Upper lobe of left lung (tissue), 6 donors: ENCODE measurements around the gene CCDC192. TPM values are rescaled to one million over a fixed set of nuclear protein-coding genes. Genes with fewer than 3 reads are reported as not detected.

Experiments used
- ATAC-seq, 2 donors: fragments of 200-7000 bp; cut with Tn5 transposase; one replicate each; pipeline ENCODE4 v1.9.1; 2022; ENCODE audit warnings: mild to moderate bottlenecking in 2 of 2, moderate library complexity in 2 of 2; ENCODE audit not compliant: low FRiP score in 2 of 2
- DNase-seq, 2 donors: peaks; one replicate each; pipeline ENCODE4 v3.0.0-alpha.2; 2019 to 2020
- H3K27ac ChIP-seq, 4 donors: fragments of 200-600 bp; sonication (generic); one replicate each; pipeline ENCODE4 v1.5.1; 2016 to 2019
- H3K27me3 ChIP-seq, 4 donors: fragments of 200-600 bp; sonication (generic); one replicate each; pipeline ENCODE4 v1.5.1; 2017 to 2019
- H3K36me3 ChIP-seq, 4 donors: fragments of 200-600 bp; sonication (generic); one replicate each; pipeline ENCODE4 v1.5.1; 2016 to 2019
- H3K4me1 ChIP-seq, 4 donors: fragments of 200-600 bp; sonication (generic); one replicate each; pipeline ENCODE4 v1.5.1; 2018 to 2019
- H3K4me3 ChIP-seq, 4 donors: fragments of 200-600 bp; sonication (generic); one replicate each; pipeline ENCODE4 v1.5.1; 2017 to 2019; ENCODE audit warnings: mild to moderate bottlenecking in 2 of 4, moderate library complexity in 1 of 4
- H3K9me3 ChIP-seq, 4 donors: fragments of 200-600 bp; sonication (generic); one replicate each; pipeline ENCODE4 v1.5.1; 2018 to 2019
- CTCF ChIP-seq, 6 experiments: fragments of 450-650 bp in 4 of 6; fragments of 200-600 bp in 2 of 6; sonication (generic) in 2 of 6; IDR thresholded peaks; one replicate each; pipeline ENCODE4 v1.5.1; 2016 to 2019; ENCODE audit warnings: antibody characterized with exemption in 6 of 6
- EP300 ChIP-seq, 4 donors: sonication (generic); formaldehyde crosslinking; IDR thresholded peaks; one replicate each; pipeline ENCODE4 v1.5.1; 2017; ENCODE audit warnings: antibody characterized with exemption in 4 of 4, control low read depth in 2 of 4
- POLR2A ChIP-seq, 4 donors: fragments of 450-650 bp; IDR thresholded peaks; one replicate each; pipeline ENCODE4 v1.5.1; 2016 to 2017; ENCODE audit warnings: antibody characterized with exemption in 4 of 4, mild to moderate bottlenecking in 2 of 4
- POLR2AphosphoS5 ChIP-seq, 2 donors: sonication (generic); formaldehyde crosslinking; IDR thresholded peaks; one replicate each; pipeline ENCODE4 v1.5.1; 2017; ENCODE audit warnings: antibody characterized with exemption in 2 of 2
- WGBS, 2 donors: methylation state at CpG; one replicate each; pipeline ENCODE4 v1.1.5; 2017 to 2018; 5-methylcytosine and 5-hydroxymethylcytosine counted together
- total RNA-seq, 6 donors: library from RNA; depleted of rRNA in 4 of 6; stranded (reverse); fragments of >200 nt in 4 of 6; gene quantifications; one replicate each; pipeline versions ENCODE4 v1.1.0 to v1.2.1, GENCODE V29; 2016 to 2021
- donor health status: DM: no; HTN: no; CAD: no; lungs with moderate emphysema.
- donor health status: DM: no; HTN: yes; CAD: no; lungs with severe emphysema.

Gene CCDC192
- total RNA-seq, 6 donors from 2014 or later = 0.76 TPM; not detected in 5

GRCh38 chr5:127694518-127695171 lies 8.5 kb upstream of the CCDC192 start:
- ATAC-seq (no peak), DNase-seq (no peak)
- Histone ChIP-seq H3K4me1 (no peaks in the 10 kb centered on the region), H3K27me3 (no peaks in the 10 kb centered on the region), H3K36me3 (no peaks in the 10 kb centered on the region), H3K9me3 (no peaks in the 10 kb centered on the region), H3K27ac (no peak overlapping the region), H3K4me3 (no peak overlapping the region)
- 79 to 95% methylated on average over 1 of the region's 1 CpG for WGBS, 2 donors
- TF ChIP-seq CTCF (IDR thresholded peaks at IDR 0.05) (no peak), POLR2AphosphoS5 (IDR thresholded peaks at IDR 0.05) (no peak), POLR2A (IDR thresholded peaks at IDR 0.05) (no peak), EP300 (IDR thresholded peaks at IDR 0.05) (no peak)

- Histone ChIP-seq H3K9me3 (no peaks in the 10 kb centered on the region), H3K4me3 (no peak overlapping the region), H3K27me3 (no peaks in the 10 kb centered on the region), H3K4me1 (no peaks in the 10 kb centered on the region), H3K36me3 (no peaks in the 10 kb centered on the region), H3K27ac (no peak overlapping the region)
- no peak for DNase-seq
- TF ChIP-seq CTCF (IDR thresholded peaks at IDR 0.05) (no peak), POLR2AphosphoS5 (IDR thresholded peaks at IDR 0.05) (no peak), EP300 (IDR thresholded peaks at IDR 0.05) (no peak), POLR2A (IDR thresholded peaks at IDR 0.05) (no peak)
- no peak for ATAC-seq
Observed at GRCh38 chr5:127695346-127695745, 7.8 kb upstream of the CCDC192 start.

GRCh38 chr5:127696683-127697082 lies 6.5 kb upstream of the CCDC192 start:
- H3K27ac ChIP-seq = no peak overlapping the region
- no peaks in the 10 kb centered on the region for H3K36me3 ChIP-seq
- no peak for ATAC-seq
- no peak overlapping the region for H3K4me3 ChIP-seq
- no peaks in the 10 kb centered on the region for H3K4me1 ChIP-seq
- H3K27me3 ChIP-seq = no peaks in the 10 kb centered on the region
- H3K9me3 ChIP-seq = no peaks in the 10 kb centered on the region
- TF ChIP-seq EP300 (IDR thresholded peaks at IDR 0.05) (no peak), POLR2AphosphoS5 (IDR thresholded peaks at IDR 0.05) (no peak), CTCF (IDR thresholded peaks at IDR 0.05) (no peak), POLR2A (IDR thresholded peaks at IDR 0.05) (no peak)
- DNase-seq = no peak
- WGBS, 2 donors = 74 to 82% methylated on average over 6 of the region's 6 CpGs

GRCh38 chr5:127697894-127698600 lies 5.1 kb upstream of the CCDC192 start:
- H3K4me1 ChIP-seq = no peaks in the 10 kb centered on the region
- no peak overlapping the region for H3K4me3 ChIP-seq
- no peaks in the 10 kb centered on the region for H3K9me3 ChIP-seq
- no peak overlapping the region for H3K27ac ChIP-seq
- no peaks in the 10 kb centered on the region for H3K27me3 ChIP-seq
- no peak for ATAC-seq
- no peak for DNase-seq
- H3K36me3 ChIP-seq = no peaks in the 10 kb centered on the region
- 62 to 69% methylated on average over 2 of the region's 2 CpGs for WGBS, 2 donors
- TF ChIP-seq EP300 (IDR thresholded peaks at IDR 0.05) = no peak
- TF ChIP-seq CTCF (IDR thresholded peaks at IDR 0.05) = no peak
- no peak for TF ChIP-seq POLR2AphosphoS5 (IDR thresholded peaks at IDR 0.05)
- no peak for TF ChIP-seq POLR2A (IDR thresholded peaks at IDR 0.05)

- H3K27me3 ChIP-seq = no peaks in the 10 kb centered on the region
- DNase-seq (no peak), ATAC-seq (no peak)
- H3K4me1 ChIP-seq = no peaks in the 10 kb centered on the region
- 79 to 82% methylated on average over 5 of the region's 5 CpGs for whole genome bisulfite sequencing, 2 donors
- no peak for TF ChIP-seq EP300 (IDR thresholded peaks at IDR 0.05)
- no peak for TF ChIP-seq POLR2AphosphoS5 (IDR thresholded peaks at IDR 0.05)
- TF ChIP-seq CTCF (IDR thresholded peaks at IDR 0.05) = no peak
- TF ChIP-seq POLR2A (IDR thresholded peaks at IDR 0.05) = no peak
- no peaks in the 10 kb centered on the region for H3K36me3 ChIP-seq
- H3K9me3 ChIP-seq = no peaks in the 10 kb centered on the region
- H3K27ac ChIP-seq = no peak overlapping the region
- no peak overlapping the region for H3K4me3 ChIP-seq
Observed at GRCh38 chr5:127699416-127699815, 3.8 kb upstream of the CCDC192 start.
